LHCN-M2 (cell line): ENCODE measurements around the gene RADIL. TPM values are rescaled to one million over a fixed set of nuclear protein-coding genes. Genes with fewer than 3 reads are reported as not detected.
"Not testable (repeated sequence)": the region's sequence is repeated elsewhere in the genome, so short reads cannot be mapped to it uniquely, and the experiment has no call there.

Experiments used
- DNase-seq: peaks from one replicate; pipeline ENCODE4 v3.0.0-alpha.2; 2012; ENCODE audit warnings: low read depth
- total RNA-seq: library from RNA; depleted of rRNA; stranded (reverse); fragments of >200 nt; gene quantifications from 2 replicates; pipeline ENCODE4 v1.2.3, GENCODE V29; 2014

Gene RADIL
- total RNA-seq, 1 experiment from 2014 or later, result 2.5 TPM

DNA sequence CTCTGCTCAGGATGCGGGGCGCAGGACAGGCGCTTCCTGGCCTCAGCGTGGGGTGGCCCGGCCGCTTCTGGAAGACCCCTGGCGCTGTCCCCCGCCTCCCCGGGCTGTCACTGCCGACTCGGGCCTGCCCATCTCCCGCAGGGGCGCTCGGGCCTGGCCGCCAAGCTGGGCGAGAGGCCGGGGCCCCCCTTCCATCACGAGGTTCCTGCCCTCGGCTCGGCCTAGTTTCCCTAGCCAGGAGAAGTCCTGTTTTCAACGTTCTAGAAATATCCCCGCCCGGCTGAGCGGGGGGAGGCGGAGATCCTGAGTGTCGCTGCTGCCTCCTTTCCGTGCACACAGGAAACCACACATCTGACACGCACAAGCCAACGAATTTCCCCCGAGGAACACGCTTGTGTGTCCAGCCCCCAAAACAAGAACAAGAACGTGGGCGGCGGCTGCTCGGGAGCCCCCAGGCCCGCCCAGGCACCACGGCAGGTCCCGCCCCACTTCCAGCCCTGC lies 74.4 kb downstream of the RADIL start:
- DNase-seq, result no peak

DNA sequence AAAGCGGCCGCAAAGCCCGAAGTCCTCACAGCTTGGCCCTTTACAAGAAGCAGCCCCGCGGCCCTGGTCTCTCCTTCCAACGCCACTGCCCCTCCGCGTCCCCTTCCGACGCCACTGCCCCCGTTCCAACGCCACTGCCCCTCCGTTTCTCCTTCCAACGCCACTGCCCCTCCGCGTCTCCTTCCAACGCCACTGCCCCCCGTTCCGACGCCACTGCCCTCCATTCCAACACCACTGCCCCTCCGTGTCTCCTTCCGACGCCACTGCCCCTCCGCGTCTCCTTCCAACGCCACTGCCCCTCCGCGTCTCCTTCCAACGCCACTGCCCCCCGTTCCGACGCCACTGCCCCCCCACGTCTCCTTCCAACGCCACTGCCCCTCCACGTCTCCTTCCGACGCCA lies 75.0 kb downstream of the RADIL start:
- DNase-seq, result no peak

DNA sequence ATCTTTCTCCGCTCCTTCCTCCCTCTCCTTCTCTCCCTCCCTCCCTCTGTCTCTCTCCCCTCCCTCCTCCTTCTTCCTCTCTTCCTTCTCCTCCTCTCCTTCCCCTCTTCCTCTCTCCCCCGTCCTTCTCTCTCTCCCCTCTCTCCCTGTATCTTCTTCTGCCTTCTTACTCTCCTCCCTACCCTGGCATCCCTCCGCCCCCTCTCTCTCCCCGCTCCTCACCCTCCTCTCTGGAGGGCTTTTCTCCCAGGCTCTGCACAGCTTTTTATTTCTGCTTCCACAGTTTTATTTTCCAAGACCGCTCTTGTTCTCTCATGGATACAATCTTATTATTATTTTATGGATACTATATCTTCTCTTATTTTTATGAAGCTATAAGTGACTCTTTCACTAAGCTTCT lies 75.5 kb downstream of the RADIL start:
- DNase-seq, result no peak

DNA sequence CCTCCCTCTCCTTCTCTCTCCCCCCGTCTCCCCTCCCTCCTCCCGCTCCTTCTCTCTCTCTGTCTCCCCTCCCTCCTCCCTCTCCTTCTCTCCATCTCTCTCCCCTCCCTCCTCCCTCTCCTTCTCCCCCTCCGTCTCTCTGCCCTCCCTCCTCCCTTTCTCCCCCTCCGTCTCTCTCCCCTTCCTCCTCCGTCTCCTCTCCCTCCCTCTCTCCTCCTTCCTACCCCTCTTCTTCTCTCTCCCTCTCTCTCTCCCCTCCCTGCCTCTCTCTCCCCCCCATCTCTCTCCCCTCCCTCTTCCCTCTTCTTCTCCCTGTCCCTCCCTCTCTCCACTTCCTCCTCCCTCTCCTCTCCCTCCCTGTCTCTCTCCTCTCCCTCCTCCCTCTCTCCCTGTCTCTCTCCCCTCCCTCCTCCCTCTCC lies 75.9 kb downstream of the RADIL start:
- DNase-seq, result no peak

DNA sequence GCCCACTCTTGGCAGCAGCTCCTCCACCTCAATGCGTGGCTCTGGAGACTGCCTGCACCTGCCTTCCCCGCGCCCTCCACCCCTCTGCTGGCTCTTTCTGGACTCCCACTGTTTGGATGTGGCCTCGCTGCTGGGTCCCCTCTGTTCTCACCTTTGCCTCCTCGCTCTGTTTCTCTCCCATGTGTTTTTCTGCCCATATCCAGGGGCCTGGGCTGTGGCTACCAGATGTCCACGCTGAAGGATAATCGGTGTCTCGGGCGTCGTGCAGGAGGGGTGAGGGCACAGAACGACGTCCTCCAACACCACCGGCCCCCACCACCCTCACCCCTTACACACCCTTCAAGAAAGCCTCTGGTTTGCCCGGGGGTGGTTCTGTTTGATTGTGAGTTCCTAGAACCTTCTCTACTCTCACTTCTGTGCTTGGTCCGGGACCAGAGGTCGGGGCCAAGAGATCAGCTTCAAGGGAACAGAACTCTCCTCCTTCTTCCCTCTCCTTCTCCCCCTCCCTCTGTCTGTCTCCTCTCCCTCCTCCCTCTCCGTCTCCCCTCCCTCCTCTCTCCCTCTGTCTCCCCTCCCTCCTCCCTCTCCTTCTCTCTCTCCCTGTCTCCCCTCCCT lies 76.4 kb downstream of the RADIL start:
- DNase-seq, result no peak

DNA sequence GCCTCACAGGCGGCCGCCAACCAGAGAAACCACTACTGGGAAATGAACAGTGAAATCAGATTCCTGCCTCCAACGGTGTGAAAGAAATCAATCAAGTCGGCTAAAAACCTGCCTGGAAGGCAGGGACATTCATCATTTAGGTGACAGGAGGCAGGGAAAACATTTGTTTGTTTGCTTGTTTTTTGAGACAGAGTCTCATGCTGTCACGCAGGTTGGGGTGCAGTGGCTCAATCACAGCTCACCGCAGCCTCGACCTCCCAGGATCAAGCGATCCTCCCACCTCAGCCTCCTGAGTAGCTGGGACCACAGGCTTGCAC lies 77.6 kb downstream of the RADIL start:
- no peak for DNase-seq

DNA sequence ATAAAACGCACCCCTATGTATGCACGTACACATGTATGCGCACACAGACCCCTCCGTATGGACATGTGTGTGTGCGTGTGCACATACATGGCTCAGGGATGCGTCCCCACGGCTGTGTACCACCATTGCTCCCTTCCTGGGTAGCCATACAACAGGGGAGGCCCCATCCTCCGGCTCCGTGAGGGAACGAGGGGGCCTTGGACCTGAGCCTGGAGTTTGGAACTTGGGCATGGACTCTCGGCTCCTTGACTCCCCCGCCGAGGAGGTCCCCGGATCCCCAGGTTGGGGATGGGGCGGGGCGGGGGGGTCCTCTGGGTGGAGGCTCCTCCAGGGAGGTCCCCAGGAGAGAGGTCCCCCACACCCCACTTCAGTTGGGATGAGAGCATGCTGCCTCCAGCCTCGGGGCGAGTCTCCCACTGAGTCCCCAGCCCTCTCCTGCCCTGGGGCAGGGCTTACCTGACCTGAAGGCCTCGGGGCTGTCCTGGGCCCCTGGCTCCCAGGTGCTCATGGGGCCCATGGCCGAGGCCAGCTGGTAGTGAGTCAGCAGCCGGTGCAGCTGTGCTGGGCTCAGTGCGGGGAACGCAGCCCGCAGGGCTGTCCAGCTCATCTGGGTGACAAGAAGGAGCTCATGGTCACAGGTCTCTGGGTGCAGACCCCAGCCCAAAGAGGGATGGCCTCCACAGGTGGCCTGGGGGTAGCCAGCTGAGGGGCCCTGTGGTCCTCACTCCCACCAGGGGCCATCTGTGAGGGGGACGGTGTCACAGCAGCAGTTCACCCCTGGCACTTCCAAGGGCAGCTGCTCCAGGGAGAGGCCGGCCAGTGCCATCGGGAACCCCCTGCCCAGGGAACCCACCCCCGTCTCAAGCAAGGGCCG lies 78.2 kb downstream of the RADIL start:
- DNase-seq, result no peak

DNA sequence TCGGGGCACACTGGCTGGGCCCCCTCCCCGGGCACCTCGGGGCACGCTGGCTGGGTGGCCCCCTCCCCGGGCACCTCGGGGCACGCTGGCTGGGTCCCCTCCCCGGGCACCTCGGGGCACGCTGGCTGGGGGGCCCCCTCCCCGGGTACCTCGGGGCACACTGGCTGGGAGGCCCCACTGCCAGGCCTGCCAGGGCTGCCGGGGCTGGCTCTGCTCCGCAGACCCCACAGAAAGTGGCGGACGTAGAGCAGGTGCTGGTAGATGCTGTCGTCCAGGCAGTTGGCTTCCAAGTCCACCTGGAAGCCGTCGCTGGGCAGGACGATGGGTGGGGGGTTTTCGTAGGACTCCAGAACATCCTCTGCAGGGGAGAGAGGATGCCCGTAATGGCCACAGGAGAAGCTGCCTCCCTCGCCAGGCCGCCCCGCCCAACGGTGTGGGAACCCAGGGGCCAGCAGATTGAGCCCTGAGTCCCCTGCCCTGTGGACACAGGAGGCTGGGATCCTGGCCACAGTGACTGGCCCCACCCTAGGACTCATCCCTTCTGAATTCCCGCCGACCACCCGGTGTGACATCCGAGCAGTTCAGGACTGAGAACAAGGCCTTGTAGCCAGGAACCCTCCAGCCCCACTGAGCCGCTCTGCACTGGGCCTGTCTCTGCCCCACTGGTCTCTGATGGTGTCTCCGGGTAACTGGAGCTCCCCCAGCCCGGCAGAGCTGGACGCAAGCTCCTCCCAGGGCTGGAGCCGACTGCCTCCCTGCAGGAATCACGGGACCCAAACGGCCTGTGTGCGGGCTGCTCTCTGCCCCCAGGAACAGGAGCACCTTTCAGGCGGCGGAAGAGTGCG lies 79.9 kb downstream of the RADIL start:
- no peak for DNase-seq

DNA sequence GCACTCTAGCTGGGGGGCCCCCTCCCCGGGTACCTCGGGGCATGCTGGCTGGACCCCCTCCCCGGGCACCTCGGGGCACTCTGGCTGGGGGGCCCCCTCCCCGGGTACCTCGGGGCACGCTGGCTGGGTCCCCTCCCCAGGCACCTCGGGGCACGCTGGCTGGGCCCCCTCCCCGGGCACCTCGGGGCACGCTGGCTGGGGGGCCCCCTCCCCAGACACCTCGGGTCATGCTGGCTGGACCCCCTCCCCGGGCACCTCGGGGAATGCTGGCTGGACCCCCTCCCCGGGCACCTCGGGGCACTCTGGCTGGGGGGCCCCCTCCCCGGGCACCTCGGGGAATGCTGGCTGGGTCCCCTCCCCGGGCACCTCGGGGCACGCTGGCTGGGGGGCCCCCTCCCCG lies 80.9 kb downstream of the RADIL start:
- not testable (repeated sequence) for DNase-seq

DNA sequence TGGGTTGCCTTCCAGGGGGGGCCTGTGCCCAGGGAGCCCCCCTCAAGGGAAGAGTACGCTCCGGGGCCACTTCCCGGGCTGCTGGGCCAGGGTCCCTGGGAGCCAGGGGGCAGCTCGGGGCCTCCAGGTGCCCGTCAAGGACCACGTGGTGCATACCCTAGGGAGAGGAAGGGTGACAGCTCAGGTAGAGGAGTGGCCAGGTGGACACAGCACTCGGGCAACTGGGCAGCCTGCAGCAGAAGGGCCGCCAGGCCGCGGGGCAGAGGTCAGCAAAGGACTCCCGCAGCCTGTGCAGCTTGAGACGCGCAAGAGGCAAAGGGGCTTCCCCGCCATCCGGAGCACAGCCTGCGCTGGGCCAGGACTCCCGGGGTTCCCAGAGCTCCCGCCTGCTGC lies 81.7 kb downstream of the RADIL start:
- no peak for DNase-seq

DNA sequence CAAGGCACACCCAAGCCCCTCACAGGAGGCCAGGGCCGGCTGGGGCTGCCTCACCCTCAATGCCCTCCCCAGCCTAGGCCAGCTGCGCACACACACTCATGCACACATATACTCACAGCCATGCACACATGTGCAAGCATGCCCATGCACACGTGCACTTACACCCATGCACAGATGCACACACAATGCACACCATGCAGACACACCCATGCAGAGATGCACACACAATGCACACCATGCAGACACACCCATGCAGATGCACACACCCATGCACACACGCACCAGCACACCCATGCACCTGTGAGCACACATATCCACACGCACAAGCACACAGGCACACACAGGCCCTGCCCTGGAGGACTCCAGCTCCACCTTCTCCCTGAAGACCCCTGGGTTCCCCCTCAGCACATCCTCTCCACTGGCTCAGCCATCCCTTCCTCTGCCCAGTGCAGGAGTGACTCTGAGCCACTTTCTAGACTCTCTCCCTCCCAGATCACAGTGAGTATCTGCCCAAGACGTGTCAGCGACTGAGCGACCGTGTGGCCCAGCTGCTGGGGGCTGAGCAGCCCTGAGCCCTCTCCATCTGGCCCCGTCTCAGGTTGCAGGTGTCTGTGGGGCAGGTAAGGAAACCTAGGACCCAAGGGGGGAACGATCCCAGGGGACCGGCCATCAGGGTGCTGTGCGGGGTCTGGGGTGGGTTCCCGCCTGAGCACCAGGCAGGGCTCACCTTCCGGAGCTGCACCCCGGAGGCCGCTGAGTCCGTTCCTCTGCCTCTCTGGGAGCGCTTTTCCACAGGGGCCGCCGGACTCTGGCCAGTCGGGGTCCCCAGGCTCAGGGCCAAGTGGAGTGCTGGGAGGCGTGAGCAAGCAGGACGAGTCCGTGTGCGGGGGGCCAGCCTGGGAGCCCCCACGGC lies 82.3 kb downstream of the RADIL start:
- no peak for DNase-seq

DNA sequence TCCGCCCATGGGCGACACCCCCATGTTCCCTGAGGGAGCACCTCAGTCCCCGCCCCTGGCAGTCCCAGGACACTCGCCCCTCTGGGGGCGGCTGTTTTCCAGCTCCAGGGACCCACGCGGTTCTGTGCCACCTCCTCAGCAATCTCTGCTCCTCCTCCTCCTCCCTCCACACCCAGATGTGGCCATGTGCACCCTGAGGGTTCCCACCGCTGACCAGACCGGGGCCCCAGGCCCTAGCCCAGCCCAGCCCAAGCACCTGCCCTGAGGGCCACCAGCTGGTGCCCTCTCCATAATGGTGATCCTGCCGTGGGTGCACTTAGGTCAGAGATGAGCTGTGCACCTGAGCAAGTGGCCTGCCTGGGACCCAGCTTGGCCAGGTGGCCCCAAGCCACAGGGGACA lies 83.0 kb downstream of the RADIL start:
- DNase-seq, result no peak

DNA sequence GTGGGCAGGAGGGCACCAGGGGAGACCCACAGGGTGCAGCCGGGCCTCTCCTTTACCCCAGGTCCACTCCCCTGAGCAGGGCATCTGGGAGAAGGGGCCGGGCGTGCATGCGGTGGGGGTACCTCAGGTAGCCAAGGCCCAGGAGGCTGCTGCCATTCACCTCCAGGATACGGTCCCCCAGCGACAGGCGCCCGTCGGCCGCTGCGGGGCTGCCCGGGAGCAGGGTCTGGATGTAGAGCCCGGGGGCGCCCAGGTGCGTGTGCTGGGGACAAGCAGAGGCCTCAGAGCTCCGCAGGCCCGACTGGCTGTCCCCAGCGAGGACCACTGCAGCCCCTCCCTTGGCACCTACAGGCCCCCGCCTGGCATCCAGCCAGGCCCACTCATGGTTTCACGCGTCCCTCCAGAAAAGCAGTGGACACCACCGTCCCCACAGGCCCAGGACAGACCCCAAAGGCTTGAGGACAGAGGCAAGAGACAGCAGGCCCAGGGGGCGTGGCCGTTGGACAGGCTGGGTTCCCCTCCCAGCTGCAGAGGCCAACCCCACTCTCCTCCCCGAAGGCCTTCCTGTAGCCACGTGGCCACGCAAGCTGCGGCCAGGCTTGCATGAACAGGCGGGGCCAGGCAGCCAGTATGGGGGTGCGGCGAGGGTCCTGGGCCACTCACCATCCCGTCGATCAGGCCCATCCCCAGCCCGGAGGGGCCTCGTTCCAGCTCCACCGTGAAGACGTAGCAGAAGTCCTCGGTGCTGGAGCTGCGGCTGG lies 83.8 kb downstream of the RADIL start:
- no peak for DNase-seq

DNA sequence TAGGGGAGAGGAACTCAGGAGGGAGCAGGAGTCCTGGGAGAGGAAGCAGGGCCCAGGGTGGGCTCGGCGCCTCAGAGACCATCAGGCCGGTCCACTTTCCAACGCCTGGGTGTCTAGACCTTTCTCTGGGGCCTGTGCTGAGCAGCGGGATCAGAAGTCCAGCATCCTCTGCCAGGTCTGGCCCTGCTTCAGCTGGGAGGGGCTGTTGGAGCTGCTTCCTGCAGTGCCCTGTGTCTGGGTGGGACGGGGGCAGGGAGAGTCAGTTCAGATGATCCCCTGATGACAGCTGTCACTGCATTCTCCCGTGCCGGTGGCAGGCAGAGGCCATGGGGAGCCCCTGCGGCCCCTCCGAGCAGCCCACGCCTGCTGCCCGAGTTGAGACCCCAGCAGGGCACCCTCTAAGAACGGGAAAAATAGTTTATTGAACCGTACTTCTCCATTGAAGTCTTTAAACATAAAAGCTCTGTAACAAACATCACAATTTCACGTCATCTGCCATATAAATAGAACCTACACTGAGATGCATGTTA lies 84.7 kb downstream of the RADIL start:
- no peak for DNase-seq

DNA sequence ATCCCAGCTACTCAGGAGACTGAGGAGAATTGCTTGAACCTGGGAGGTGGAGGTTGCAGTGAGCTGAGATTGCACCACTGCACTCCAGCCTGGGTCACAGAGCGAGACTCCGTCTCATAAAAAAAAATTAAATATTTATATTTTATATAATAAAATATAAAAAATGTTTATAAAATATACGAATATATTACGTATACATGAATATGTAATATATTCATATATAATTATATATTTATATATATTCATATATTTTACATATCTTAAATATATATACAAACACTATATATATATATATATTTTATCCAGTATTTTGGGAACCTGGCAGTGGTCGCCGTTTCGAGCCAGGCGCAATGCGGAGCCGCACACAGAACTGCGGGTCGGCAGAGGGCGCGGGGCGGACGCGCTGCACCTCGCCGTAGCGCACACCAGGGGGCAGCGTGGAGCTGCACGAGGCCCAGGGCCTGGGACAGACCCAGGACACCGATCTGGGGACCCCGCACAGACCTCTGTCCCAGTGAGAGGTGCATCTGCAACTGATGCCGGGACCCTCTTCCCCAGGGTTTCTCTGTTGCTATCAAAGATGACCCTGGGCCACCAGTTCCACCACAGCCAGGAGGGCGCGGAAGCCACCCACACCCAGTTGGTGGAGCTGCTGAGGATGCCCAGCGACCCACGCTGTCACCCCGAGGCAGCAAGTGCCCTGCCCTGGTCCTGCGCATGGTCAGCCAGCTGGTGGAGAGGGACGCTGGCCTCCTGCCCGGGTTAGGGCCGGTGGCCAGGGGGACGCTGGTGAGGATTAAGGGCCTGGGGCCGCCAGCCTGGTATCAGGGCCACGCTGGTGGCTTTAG lies 85.4 kb downstream of the RADIL start:
- DNase-seq, result peak; percentile 31

DNA sequence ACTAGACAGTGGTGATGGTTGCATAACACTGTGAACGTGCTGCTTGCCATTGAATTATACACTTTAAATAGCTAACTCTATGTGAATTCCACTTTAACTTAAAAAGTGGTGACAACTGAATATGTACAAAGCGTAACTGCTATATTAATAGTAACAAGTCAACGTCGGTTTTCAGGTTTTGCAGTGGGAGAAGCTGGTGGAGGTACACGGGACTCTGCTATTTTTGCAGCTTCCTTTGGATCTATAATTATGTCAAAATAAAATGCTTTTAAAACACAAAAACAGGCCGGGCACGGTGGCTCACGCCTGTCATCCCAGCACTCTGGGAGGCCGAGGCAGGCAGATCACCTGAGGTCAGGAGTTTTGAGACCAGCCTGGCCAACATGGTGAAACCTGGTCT lies 87.1 kb downstream of the RADIL start:
- no peak for DNase-seq

DNA sequence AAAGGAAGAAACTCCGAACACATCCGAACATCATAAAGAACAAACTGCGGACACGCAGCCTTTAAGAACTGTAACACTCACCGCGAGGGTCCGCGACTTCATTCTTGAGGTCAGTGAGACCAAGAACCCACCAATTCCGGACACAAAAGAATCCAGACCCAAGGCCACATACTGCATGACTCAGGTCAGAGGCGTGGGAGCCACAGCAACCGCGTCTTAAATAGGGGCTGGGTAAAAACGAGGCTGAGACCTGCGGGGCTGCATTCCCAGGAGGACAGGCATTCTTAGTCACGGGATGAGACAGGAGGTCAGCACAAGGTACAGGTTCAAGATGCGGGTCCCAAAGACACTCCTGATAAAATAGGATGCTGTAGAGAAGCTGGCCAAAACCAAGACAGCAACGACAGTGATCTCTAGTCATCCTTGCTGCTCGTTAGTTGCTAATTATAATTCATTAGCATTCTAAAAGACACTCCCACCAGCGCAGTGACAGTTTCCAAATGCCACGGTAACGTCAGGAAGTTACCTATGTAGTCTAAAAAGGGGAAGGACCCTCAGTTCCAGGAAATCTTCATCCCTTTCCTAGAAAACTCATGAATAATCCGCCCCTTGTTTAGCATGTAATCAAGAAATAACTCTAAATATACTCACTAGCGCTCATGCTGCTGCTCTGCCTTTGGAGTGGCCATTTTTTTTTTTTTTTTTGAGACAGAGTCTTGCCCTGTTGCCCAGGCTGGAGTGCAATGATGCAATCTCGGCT lies 88.7 kb downstream of the RADIL start:
- peak; percentile 10 for DNase-seq

DNA sequence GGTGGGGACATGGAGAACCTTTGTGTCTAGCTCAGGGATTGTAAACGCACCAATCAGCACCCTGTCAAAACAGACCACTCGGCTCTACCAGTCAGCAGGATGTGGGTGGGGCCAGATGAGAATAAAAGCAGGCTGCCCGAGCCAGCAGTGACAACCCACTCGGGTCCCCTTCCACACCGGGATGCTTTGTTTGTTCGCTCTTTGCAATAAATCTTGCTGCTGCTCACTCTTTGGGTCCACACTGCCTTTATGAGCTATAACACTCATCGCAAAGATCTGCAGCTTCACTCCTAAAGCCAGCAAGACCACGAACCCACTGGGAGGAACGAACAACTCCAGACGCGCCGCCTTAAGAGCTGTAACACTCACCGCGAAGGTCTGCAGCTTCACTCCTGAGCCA lies 89.3 kb downstream of the RADIL start:
- not testable (repeated sequence) for DNase-seq
